ENCODE data around the gene ANK2.

The ANK2 gene

GRCh38 chr4:113088050-113088449, 38.6 kb downstream of the ANK2 start:
- TF ChIP-seq EZH2phosphoT487 (IDR thresholded peaks at IDR 0.05; ENCODE audit: borderline replicate concordance), result no peak
- TF ChIP-seq, protein P1, sequence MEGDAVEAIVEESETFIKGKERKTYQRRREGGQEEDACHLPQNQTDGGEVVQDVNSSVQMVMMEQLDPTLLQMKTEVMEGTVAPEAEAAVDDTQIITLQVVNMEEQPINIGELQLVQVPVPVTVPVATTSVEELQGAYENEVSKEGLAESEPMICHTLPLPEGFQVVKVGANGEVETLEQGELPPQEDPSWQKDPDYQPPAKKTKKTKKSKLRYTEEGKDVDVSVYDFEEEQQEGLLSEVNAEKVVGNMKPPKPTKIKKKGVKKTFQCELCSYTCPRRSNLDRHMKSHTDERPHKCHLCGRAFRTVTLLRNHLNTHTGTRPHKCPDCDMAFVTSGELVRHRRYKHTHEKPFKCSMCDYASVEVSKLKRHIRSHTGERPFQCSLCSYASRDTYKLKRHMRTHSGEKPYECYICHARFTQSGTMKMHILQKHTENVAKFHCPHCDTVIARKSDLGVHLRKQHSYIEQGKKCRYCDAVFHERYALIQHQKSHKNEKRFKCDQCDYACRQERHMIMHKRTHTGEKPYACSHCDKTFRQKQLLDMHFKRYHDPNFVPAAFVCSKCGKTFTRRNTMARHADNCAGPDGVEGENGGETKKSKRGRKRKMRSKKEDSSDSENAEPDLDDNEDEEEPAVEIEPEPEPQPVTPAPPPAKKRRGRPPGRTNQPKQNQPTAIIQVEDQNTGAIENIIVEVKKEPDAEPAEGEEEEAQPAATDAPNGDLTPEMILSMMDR (conservative IDR thresholded peaks at IDR 0.05; ENCODE audit: low read length), result no peak
- no peaks in the 10 kb centered on the region for H3K4me1 ChIP-seq (ENCODE audit: insufficient read depth, low read length, poor library complexity, severe bottlenecking)
- no peaks in the 10 kb centered on the region for H3K36me3 ChIP-seq (ENCODE audit: insufficient read depth, low read length)
- no peaks in the 10 kb centered on the region for H3K9me2 ChIP-seq (replicated peaks; ENCODE audit: low read depth, low read length)
- H3K9ac ChIP-seq (ENCODE audit: low read depth, low read length, poor library complexity, severe bottlenecking), result no peak overlapping the region
- H3F3A ChIP-seq (ENCODE audit: low read depth), result no peaks in the 10 kb centered on the region
- no peak overlapping the region for H3K4me3 ChIP-seq (ENCODE audit: low read length, poor library complexity, severe bottlenecking)
- no peaks in the 10 kb centered on the region for H3K79me2 ChIP-seq (ENCODE audit: insufficient read depth, low read length)
- no peaks in the 10 kb centered on the region for H3K9me3 ChIP-seq (ENCODE audit: insufficient read depth, low read depth, low read length)
- H3K27me3 ChIP-seq (ENCODE audit: insufficient read depth, low read length, poor library complexity, severe bottlenecking), result no peaks in the 10 kb centered on the region
- no peaks in the 10 kb centered on the region for H4K20me1 ChIP-seq (ENCODE audit: insufficient read depth, low read length, poor library complexity, severe bottlenecking)
- H2AFZ ChIP-seq (ENCODE audit: low read length), result no peak overlapping the region
- H3K4me2 ChIP-seq (ENCODE audit: low read depth, low read length, poor library complexity, severe bottlenecking), result no peak overlapping the region

- no peaks in the 10 kb centered on the region for H3K9me2 ChIP-seq (replicated peaks; ENCODE audit: low read depth, low read length)
- H3K9me3 ChIP-seq (ENCODE audit: insufficient read depth, low read depth, low read length), result no peaks in the 10 kb centered on the region
- no peak for TF ChIP-seq EZH2phosphoT487 (IDR thresholded peaks at IDR 0.05; ENCODE audit: borderline replicate concordance)
Measured at GRCh38 chr4:113090954-113091353, 41.5 kb downstream of the ANK2 start.

DNA sequence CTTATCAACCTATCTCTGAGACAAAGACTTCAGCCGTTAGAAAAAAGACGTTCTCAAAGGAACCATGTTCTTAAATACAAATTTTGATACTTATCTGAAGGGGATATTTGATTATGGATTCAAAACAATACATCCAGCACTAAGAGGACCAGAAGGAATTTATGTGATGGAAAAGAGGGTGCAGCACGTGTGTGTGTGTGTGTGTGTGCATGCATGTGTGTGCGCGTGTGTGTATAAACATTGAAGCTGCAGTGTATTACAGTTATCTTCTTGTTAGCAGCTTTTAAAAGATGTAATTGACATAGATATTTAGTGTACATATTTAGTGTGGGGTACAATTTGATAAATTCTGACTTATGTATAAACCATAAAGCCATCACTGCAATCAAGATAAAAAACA, 44.9 kb downstream of the ANK2 start:
- no peaks in the 10 kb centered on the region for H3K36me3 ChIP-seq (ENCODE audit: insufficient read depth, low read length)
- no peaks in the 10 kb centered on the region for H3K9me2 ChIP-seq (replicated peaks; ENCODE audit: low read depth, low read length)
- no peaks in the 10 kb centered on the region for H3K9me3 ChIP-seq (ENCODE audit: insufficient read depth, low read depth, low read length)
- H3F3A ChIP-seq (ENCODE audit: low read depth), result no peaks in the 10 kb centered on the region
- no peak overlapping the region for H3K9ac ChIP-seq (ENCODE audit: low read depth, low read length, poor library complexity, severe bottlenecking)
- no peak overlapping the region for H3K4me2 ChIP-seq (ENCODE audit: low read depth, low read length, poor library complexity, severe bottlenecking)
- H3K27me3 ChIP-seq (ENCODE audit: insufficient read depth, low read length, poor library complexity, severe bottlenecking), result no peaks in the 10 kb centered on the region
- H3K4me3 ChIP-seq (ENCODE audit: low read length, poor library complexity, severe bottlenecking), result no peak overlapping the region
- no peak overlapping the region for H2AFZ ChIP-seq (ENCODE audit: low read length)
- TF ChIP-seq, protein P1 (conservative IDR thresholded peaks at IDR 0.05; ENCODE audit: low read length), result no peak
- TF ChIP-seq EZH2phosphoT487 (IDR thresholded peaks at IDR 0.05; ENCODE audit: borderline replicate concordance), result no peak
- H4K20me1 ChIP-seq (ENCODE audit: insufficient read depth, low read length, poor library complexity, severe bottlenecking), result no peaks in the 10 kb centered on the region
- H3K4me1 ChIP-seq (ENCODE audit: insufficient read depth, low read length, poor library complexity, severe bottlenecking), result no peaks in the 10 kb centered on the region
- no peaks in the 10 kb centered on the region for H3K79me2 ChIP-seq (ENCODE audit: insufficient read depth, low read length)

More at GRCh38 chr4:113090954-113091353, 41.5 kb downstream of the ANK2 start:
- no peaks in the 10 kb centered on the region for H3K36me3 ChIP-seq (ENCODE audit: insufficient read depth, low read length)
- no peaks in the 10 kb centered on the region for H4K20me1 ChIP-seq (ENCODE audit: insufficient read depth, low read length, poor library complexity, severe bottlenecking)
- no peaks in the 10 kb centered on the region for H3K4me1 ChIP-seq (ENCODE audit: insufficient read depth, low read length, poor library complexity, severe bottlenecking)
- no peak overlapping the region for H3K4me2 ChIP-seq (ENCODE audit: low read depth, low read length, poor library complexity, severe bottlenecking)
- no peak overlapping the region for H3K9ac ChIP-seq (ENCODE audit: low read depth, low read length, poor library complexity, severe bottlenecking)
- no peak overlapping the region for H2AFZ ChIP-seq (ENCODE audit: low read length)
- no peaks in the 10 kb centered on the region for H3K79me2 ChIP-seq (ENCODE audit: insufficient read depth, low read length)
- no peak overlapping the region for H3K4me3 ChIP-seq (ENCODE audit: low read length, poor library complexity, severe bottlenecking)
- no peaks in the 10 kb centered on the region for H3F3A ChIP-seq (ENCODE audit: low read depth)
- no peaks in the 10 kb centered on the region for H3K27me3 ChIP-seq (ENCODE audit: insufficient read depth, low read length, poor library complexity, severe bottlenecking)

GRCh38 chr4:113094802-113095201, 45.3 kb downstream of the ANK2 start:
- TF ChIP-seq EZH2phosphoT487 (IDR thresholded peaks at IDR 0.05; ENCODE audit: borderline replicate concordance), result no peak
- TF ChIP-seq, protein P1 (conservative IDR thresholded peaks at IDR 0.05; ENCODE audit: low read length), result peak; percentile 97
- Histone ChIP-seq H3K9me2 (replicated peaks; ENCODE audit: low read depth, low read length) (no peaks in the 10 kb centered on the region), H3K4me1 (ENCODE audit: insufficient read depth, low read length, poor library complexity, severe bottlenecking) (no peaks in the 10 kb centered on the region), H3K4me3 (ENCODE audit: low read length, poor library complexity, severe bottlenecking) (no peak overlapping the region), H3K27me3 (ENCODE audit: insufficient read depth, low read length, poor library complexity, severe bottlenecking) (no peaks in the 10 kb centered on the region), H3K9ac (ENCODE audit: low read depth, low read length, poor library complexity, severe bottlenecking) (no peak overlapping the region), H3K4me2 (ENCODE audit: low read depth, low read length, poor library complexity, severe bottlenecking) (no peak overlapping the region), H3K79me2 (ENCODE audit: insufficient read depth, low read length) (no peaks in the 10 kb centered on the region), H4K20me1 (ENCODE audit: insufficient read depth, low read length, poor library complexity, severe bottlenecking) (no peaks in the 10 kb centered on the region), H2AFZ (ENCODE audit: low read length) (no peak overlapping the region), H3K36me3 (ENCODE audit: insufficient read depth, low read length) (no peaks in the 10 kb centered on the region), H3K9me3 (ENCODE audit: insufficient read depth, low read depth, low read length) (no peaks in the 10 kb centered on the region), H3F3A (ENCODE audit: low read depth) (no peaks in the 10 kb centered on the region)

Data from Loucy (cell line).